Measurements from ENCODE around the gene RASL10B.
A peak's percentile ranks its signal among the peaks of the same experiment; 100 is the strongest.
"Not testable (repeated sequence)": the region's sequence is repeated elsewhere in the genome, so short reads cannot be mapped to it uniquely, and the experiment has no call there.

The RASL10B gene

GRCh38 chr17:35743626-35744328 is 12.3 kb downstream of the RASL10B start:
- DNase-seq = peak; percentile 83

GRCh38 chr17:35744830-35745229 is 13.4 kb downstream of the RASL10B start:
- DNase-seq = no peak

- DNase-seq = no peak
These were observed 13.8 kb downstream of the RASL10B start for GRCh38 chr17:35745246-35745645.

GRCh38 chr17:35745749-35746320 is 14.4 kb downstream of the RASL10B start:
- no peak for DNase-seq

- peak; percentile 92 for DNase-seq
These were observed 16.1 kb downstream of the RASL10B start for GRCh38 chr17:35747540-35748017.

- peak; percentile 81 for DNase-seq
These were observed 17.0 kb downstream of the RASL10B start for GRCh38 chr17:35748341-35748841.

GRCh38 chr17:35748979-35749378 is 17.5 kb downstream of the RASL10B start:
- DNase-seq = no peak

GRCh38 chr17:35749560-35750412 is 18.3 kb downstream of the RASL10B start:
- peak; percentile 72 for DNase-seq

GRCh38 chr17:35750526-35751395 is 19.3 kb downstream of the RASL10B start:
- peak; percentile 43 for DNase-seq

GRCh38 chr17:35751541-35751940 is 20.1 kb downstream of the RASL10B start:
- DNase-seq = not testable (repeated sequence)

- no peak for DNase-seq
These were observed 21.0 kb downstream of the RASL10B start for GRCh38 chr17:35752471-35752870.

- DNase-seq = no peak
These were observed 21.7 kb downstream of the RASL10B start, which contains the start of gene GAS2L2 for GRCh38 chr17:35752945-35753764. GAS2L2 (minus strand) TSS chr17:35753239; CDS start chr17:35752850, 389 bp downstream.

GRCh38 chr17:35757243-35757642 is 25.8 kb downstream of the RASL10B start:
- DNase-seq = no peak

GRCh38 chr17:35760587-35760986 is 29.1 kb downstream of the RASL10B start, which contains the start of gene C17orf50:
C17orf50 (plus strand) TSS chr17:35760887; CDS start chr17:35760942, 55 bp downstream.
- no peak for DNase-seq

- no peak for DNase-seq
These were observed 30.2 kb downstream of the RASL10B start for GRCh38 chr17:35761601-35762000.

GRCh38 chr17:35763767-35764122 is 32.3 kb downstream of the RASL10B start:
- no peak for DNase-seq

GRCh38 chr17:35764123-35764991 is 32.9 kb downstream of the RASL10B start:
- peak; percentile 96 for DNase-seq

- no peak for DNase-seq
These were observed 33.8 kb downstream of the RASL10B start for GRCh38 chr17:35765086-35765710.

- DNase-seq = no peak
These were observed 34.5 kb downstream of the RASL10B start for GRCh38 chr17:35765756-35766488.
